IMR-90 (cell line): ENCODE data around the gene MGAT5. TPM values are rescaled to one million over a fixed set of nuclear protein-coding genes. Genes with fewer than 3 reads are reported as not detected.

Experiments used
- ATAC-seq: fragments of 200-7000 bp; cut with Tn5 transposase; 2 replicates; pipeline ENCODE4 v1.9.1; 2020; ENCODE audit warnings: low read depth, mild to moderate bottlenecking, moderate library complexity
- BruUV-seq: library from RNA; stranded (reverse); fragments of 400-500 nt; replicated peaks from 2 replicates; lab custom pipeline; 2021; lab: Mats Ljungman, UMichigan
- CTCF ChIA-PET: fragments of 300-600 bp; formaldehyde crosslinking; extraction: SDS; loops from one replicate; lab custom pipeline; 2021; ENCODE audit warnings: antibody characterized with exemption; lab: Yijun Ruan, JAX
- POLR2A ChIA-PET: fragments of 300-600 bp; sonication (Branson Sonifier 250); formaldehyde crosslinking; loops from one replicate; lab custom pipeline; 2022; ENCODE audit warnings: antibody characterized with exemption; ENCODE audit not compliant: unreplicated experiment; lab: Charles Lee
- DNase-seq: peaks from one replicate; pipeline ENCODE4 v3.0.0; 2013
- H2AFZ ChIP-seq: replicated peaks from 2 replicates; pipeline ENCODE3; 2013; ENCODE audit warnings: low read length, mild to moderate bottlenecking; ENCODE audit not compliant: poor library complexity
- H2AK5ac ChIP-seq: 2 replicates; pipeline ENCODE4 v1.6.1; 2013; ENCODE audit warnings: low read depth, low read length, inconsistent platforms
- H2AK9ac ChIP-seq: replicated peaks from 2 replicates; pipeline ENCODE3; 2013; ENCODE audit warnings: mild to moderate bottlenecking, low read depth, low read length, moderate library complexity; ENCODE audit not compliant: poor library complexity
- H2BK120ac ChIP-seq: 2 replicates; pipeline ENCODE4 v1.6.1; 2013; ENCODE audit warnings: low read depth, low read length, inconsistent platforms
- H2BK15ac ChIP-seq: 3 replicates; pipeline ENCODE4 v1.6.1; 2013; ENCODE audit warnings: low read depth, low read length, inconsistent platforms
- H2BK20ac ChIP-seq: 2 replicates; pipeline ENCODE4 v1.6.1; 2013; ENCODE audit warnings: low read depth, mild to moderate bottlenecking, inconsistent platforms, low read length, moderate library complexity
- H2BK5ac ChIP-seq: 2 replicates; pipeline ENCODE4 v1.6.1; 2013; ENCODE audit warnings: mild to moderate bottlenecking, low read depth, low read length, inconsistent platforms; ENCODE audit not compliant: poor library complexity, severe bottlenecking
- H3K14ac ChIP-seq: replicated peaks from 2 replicates; pipeline ENCODE4 v1.6.1; 2013; ENCODE audit warnings: low read depth, low read length, inconsistent platforms
- H3K18ac ChIP-seq: 2 replicates; pipeline ENCODE4 v1.6.1; 2013; ENCODE audit warnings: low read depth, low read length, control low read depth
- H3K23ac ChIP-seq: 2 replicates; pipeline ENCODE4 v1.6.1; 2013; ENCODE audit warnings: low read depth, low read length, inconsistent platforms
- H3K27ac ChIP-seq: 2 replicates; pipeline ENCODE4 v1.5.1; 2013; ENCODE audit warnings: mild to moderate bottlenecking, control low read depth, low read length; ENCODE audit not compliant: insufficient read depth
- H3K27me3 ChIP-seq: 2 replicates; pipeline ENCODE4 v1.6.1; 2013; ENCODE audit warnings: low read length; ENCODE audit not compliant: control insufficient read depth, insufficient read depth
- H3K36me3 ChIP-seq: 2 replicates; pipeline ENCODE4 v1.6.1; 2013; ENCODE audit warnings: low read length, mixed read lengths; ENCODE audit not compliant: control insufficient read depth, insufficient read depth
- H3K4ac ChIP-seq: 2 replicates; pipeline ENCODE4 v1.6.1; 2013; ENCODE audit warnings: low read depth, low read length, inconsistent platforms
- H3K4me1 ChIP-seq: 2 replicates; pipeline ENCODE4 v1.6.1; 2013; ENCODE audit warnings: low read length, mixed read lengths; ENCODE audit not compliant: control insufficient read depth, insufficient read depth
- H3K4me2 ChIP-seq: 2 replicates; pipeline ENCODE4 v1.6.1; 2013; ENCODE audit warnings: low read depth, mild to moderate bottlenecking, control low read depth, low read length, moderate library complexity
- H3K4me3 ChIP-seq: 2 replicates; pipeline ENCODE4 v1.5.1; 2013; ENCODE audit warnings: low read depth, mild to moderate bottlenecking, control low read depth, low read length, moderate library complexity; ENCODE audit not compliant: insufficient read depth
- H3K56ac ChIP-seq: 2 replicates; pipeline ENCODE4 v1.6.1; 2013; ENCODE audit warnings: low read length, inconsistent platforms; ENCODE audit not compliant: insufficient read depth; ENCODE audit errors: extremely low read depth
- H3K79me1 ChIP-seq, 2 experiments: 2 replicates each; pipeline ENCODE4 v1.6.1; 2013; ENCODE audit warnings: low read length in 2 of 2, inconsistent platforms in 1 of 2, low read depth in 1 of 2
- H3K9ac ChIP-seq: 2 replicates; pipeline ENCODE4 v1.6.1; 2013; ENCODE audit warnings: low read depth, low read length, control low read depth
- H3K9me1 ChIP-seq: 2 replicates; pipeline ENCODE4 v1.6.1; 2013; ENCODE audit warnings: low read length, inconsistent platforms; ENCODE audit not compliant: insufficient read depth
- H3K9me3 ChIP-seq: 2 replicates; pipeline ENCODE4 v1.6.1; 2013; ENCODE audit warnings: low read length; ENCODE audit not compliant: control insufficient read depth, insufficient read depth
- H4K20me1 ChIP-seq: 2 replicates; pipeline ENCODE4 v1.6.1; 2013; ENCODE audit warnings: low read length, inconsistent platforms; ENCODE audit not compliant: insufficient read depth
- H4K5ac ChIP-seq: 2 replicates; pipeline ENCODE4 v1.6.1; 2013; ENCODE audit warnings: mild to moderate bottlenecking, low read depth, low read length, control low read depth
- H4K8ac ChIP-seq, 2 experiments: 2 replicates each; pipeline ENCODE4 v1.6.1; 2013; ENCODE audit warnings: low read depth in 2 of 2, low read length in 2 of 2, control low read depth in 1 of 2, inconsistent platforms in 1 of 2
- H4K91ac ChIP-seq: 2 replicates; pipeline ENCODE4 v1.6.1; 2013; ENCODE audit warnings: low read depth, low read length, inconsistent platforms; ENCODE audit not compliant: insufficient read depth
- BHLHE40 ChIP-seq: fragments of 150-350 bp; IDR thresholded peaks from 2 replicates; pipeline ENCODE4 v1.6.1; 2016; ENCODE audit warnings: mild to moderate bottlenecking, low read depth, low read length
- CEBPB ChIP-seq: IDR thresholded peaks from 2 replicates; pipeline ENCODE4 v1.6.1; 2012; ENCODE audit warnings: low read depth, low read length, improper control_type of control experiment
- CHD1 ChIP-seq: IDR thresholded peaks from 2 replicates; pipeline ENCODE4 v1.6.1; 2012; ENCODE audit warnings: low read depth, low read length, improper control_type of control experiment
- FOS ChIP-seq: fragments of 150-350 bp; IDR thresholded peaks from 2 replicates; pipeline ENCODE4 v1.6.1; 2016; ENCODE audit warnings: low read depth, low read length
- MXI1 ChIP-seq: IDR thresholded peaks from 2 replicates; pipeline ENCODE4 v1.6.1; 2012; ENCODE audit warnings: low read depth, mild to moderate bottlenecking, low read length, moderate library complexity, borderline replicate concordance
- RAD21 ChIP-seq: IDR thresholded peaks from 2 replicates; pipeline ENCODE4 v1.6.1; 2012; ENCODE audit warnings: low read length, improper control_type of control experiment
- RCOR1 ChIP-seq: IDR thresholded peaks from 2 replicates; pipeline ENCODE4 v1.6.1; 2012; ENCODE audit warnings: mild to moderate bottlenecking, low read length, improper control_type of control experiment; ENCODE audit not compliant: insufficient replicate concordance
- RFX5 ChIP-seq: IDR thresholded peaks from 2 replicates; pipeline ENCODE4 v1.8.0; 2012; ENCODE audit warnings: low read depth, mild to moderate bottlenecking, low read length, moderate library complexity
- SMC3 ChIP-seq: fragments of 150-350 bp; IDR thresholded peaks from 2 replicates; pipeline ENCODE4 v1.6.1; 2016; ENCODE audit warnings: low read depth, mild to moderate bottlenecking, antibody characterized with exemption, low read length, moderate library complexity
- WGBS, 2 experiments: methylation state at CpG; one replicate each; pipeline versions ENCODE4 v1.1.5 to v1.1.7; 2013; ENCODE audit warnings: missing lambda C conversion rate in 2 of 2; ENCODE audit not compliant: insufficient read length in 1 of 2; ENCODE audit errors: extremely low coverage in 2 of 2; 5-methylcytosine and 5-hydroxymethylcytosine counted together
- dilution Hi-C: fragments of 300-500 bp; cut with HindIII; formaldehyde crosslinking; loops from one replicate; pipeline ENCODE4 v1.14.3; 2018; ENCODE audit warnings: low sequenced_read_pairs; ENCODE audit not compliant: unreplicated experiment
- in situ Hi-C: fragments of 300-500 bp; cut with MboI; formaldehyde crosslinking; loops from 3 replicates; pipeline ENCODE4 v1.14.3; 2019; ENCODE audit warnings: low sequenced_read_pairs, inconsistent platforms, mixed read lengths
- intact Hi-C: fragments of 100-400 bp; cut with micrococcal nuclease; formaldehyde crosslinking; loops from 2 replicates; pipeline ENCODE4 v1.10.0; 2022
- polyA plus RNA-seq, 3 experiments: library from polyadenylated mRNA; depleted of rRNA; stranded (reverse); fragments of >200 nt; gene quantifications; 2 replicates each; pipeline ENCODE4 v1.2.3, GENCODE V29; 2012; ENCODE audit warnings: low replicate concordance in 1 of 3
- total RNA-seq: library from RNA; depleted of rRNA; stranded (reverse); fragments of >200 nt; gene quantifications from 2 replicates; pipeline ENCODE4 v1.2.3, GENCODE V29; 2012
- TF ChIP-seq, protein P1 (sequence below): fragments of 150-350 bp; IDR thresholded peaks from 2 replicates; pipeline ENCODE4 v1.6.1; 2016; ENCODE audit warnings: low read depth, mild to moderate bottlenecking, low read length, moderate library complexity, borderline replicate concordance
- TF ChIP-seq, protein P2 (sequence below): fragments of 150-350 bp; IDR thresholded peaks from 2 replicates; pipeline ENCODE4 v1.6.1; 2017; ENCODE audit warnings: mild to moderate bottlenecking, antibody characterized with exemption, low read length, low read depth
- TF ChIP-seq, protein P3 (sequence below): conservative IDR thresholded peaks from 2 replicates; pipeline ENCODE4 v1.5.1; 2012; ENCODE audit warnings: mild to moderate bottlenecking, low read depth, low read length, improper control_type of control experiment

MGAT5 gene
- total and polyA plus RNA-seq, 2 of the 4 experiments (the other 2 are of a cell fraction) = 22.9 to 59.9 TPM

DNA sequence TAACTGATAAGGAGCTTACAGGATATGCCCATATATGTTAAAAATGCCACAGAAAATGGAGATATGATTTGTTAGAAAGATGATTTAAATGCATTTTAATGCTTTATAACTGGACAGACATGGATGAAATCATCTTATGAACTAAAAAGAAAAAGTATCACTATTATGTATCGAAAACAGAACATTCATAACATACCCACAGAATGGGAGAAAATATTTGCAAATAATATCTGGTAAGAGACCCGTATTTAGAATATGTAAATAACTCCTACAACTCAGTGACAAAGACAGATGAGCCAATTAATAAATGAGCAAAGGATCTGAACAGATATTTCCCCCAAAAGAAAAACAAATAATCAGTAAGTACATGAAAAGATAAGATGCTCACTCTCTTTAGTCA, 24.3 kb upstream of the MGAT5 start:
- Histone ChIP-seq H2BK15ac (no peak overlapping the region), H3K18ac (no peak overlapping the region), H3K36me3 (no peaks in the 10 kb centered on the region), H3K9me1 (peaks cover 16% of the 10 kb centered on the region), H3K23ac (no peak overlapping the region), H2BK120ac (no peak overlapping the region), H4K91ac (no peak overlapping the region; the same call in 1 of the 2 replicates), H3K4me2 (no peak overlapping the region), H3K9ac (no peak overlapping the region), H2AFZ (no peak overlapping the region), H3K27me3 (no peaks in the 10 kb centered on the region), H2BK5ac (peak overlapping the region; percentile 6), H3K4me3 (no peak overlapping the region), H3K14ac (no peak overlapping the region), H2BK20ac (no peak overlapping the region), H4K5ac (no peak overlapping the region), H4K8ac (no peak overlapping the region), H4K20me1 (peaks cover 9% of the 10 kb centered on the region; the same call in 1 of the 2 replicates), H3K56ac (no peak overlapping the region), H3K27ac (no peak overlapping the region), H3K79me1 (peaks cover 30 to 74% of the 10 kb centered on the region in 2 experiments), H2AK5ac (no peak overlapping the region), H3K4ac (no peak overlapping the region), H3K4me1 (peaks cover 20% of the 10 kb centered on the region), H3K9me3 (peaks cover 6% of the 10 kb centered on the region), H2AK9ac (no peak overlapping the region)
- POLR2A ChIA-PET = no interaction called here
- in situ Hi-C loops = loop anchor here (25.0 kb wide), 1 partner anchor 342 kb away; no protein-coding TSS in a partner anchor
- BruUV-seq = no TSS peak
- CTCF ChIA-PET = interaction anchor here (1.3 kb wide), 1 partner anchor 10 kb away, joined by 4 read pairs; no protein-coding TSS in a partner anchor
- ATAC-seq = no peak
- DNase-seq = no peak
- dilution Hi-C loops = no loop called here
- no CpG with 5 or more reads among the region's 2 CpGs for WGBS, 2 experiments
- TF ChIP-seq BHLHE40 (no peak), RAD21 (no peak), SMC3 (no peak), RCOR1 (no peak), FOS (no peak), RFX5 (no peak), MXI1 (no peak), CEBPB (no peak), CHD1 (no peak)
- TF ChIP-seq, protein P1, sequence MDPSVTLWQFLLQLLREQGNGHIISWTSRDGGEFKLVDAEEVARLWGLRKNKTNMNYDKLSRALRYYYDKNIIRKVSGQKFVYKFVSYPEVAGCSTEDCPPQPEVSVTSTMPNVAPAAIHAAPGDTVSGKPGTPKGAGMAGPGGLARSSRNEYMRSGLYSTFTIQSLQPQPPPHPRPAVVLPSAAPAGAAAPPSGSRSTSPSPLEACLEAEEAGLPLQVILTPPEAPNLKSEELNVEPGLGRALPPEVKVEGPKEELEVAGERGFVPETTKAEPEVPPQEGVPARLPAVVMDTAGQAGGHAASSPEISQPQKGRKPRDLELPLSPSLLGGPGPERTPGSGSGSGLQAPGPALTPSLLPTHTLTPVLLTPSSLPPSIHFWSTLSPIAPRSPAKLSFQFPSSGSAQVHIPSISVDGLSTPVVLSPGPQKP = no peak
- TF ChIP-seq, protein P2, sequence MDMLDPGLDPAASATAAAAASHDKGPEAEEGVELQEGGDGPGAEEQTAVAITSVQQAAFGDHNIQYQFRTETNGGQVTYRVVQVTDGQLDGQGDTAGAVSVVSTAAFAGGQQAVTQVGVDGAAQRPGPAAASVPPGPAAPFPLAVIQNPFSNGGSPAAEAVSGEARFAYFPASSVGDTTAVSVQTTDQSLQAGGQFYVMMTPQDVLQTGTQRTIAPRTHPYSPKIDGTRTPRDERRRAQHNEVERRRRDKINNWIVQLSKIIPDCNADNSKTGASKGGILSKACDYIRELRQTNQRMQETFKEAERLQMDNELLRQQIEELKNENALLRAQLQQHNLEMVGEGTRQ = no peak
- TF ChIP-seq, protein P3, sequence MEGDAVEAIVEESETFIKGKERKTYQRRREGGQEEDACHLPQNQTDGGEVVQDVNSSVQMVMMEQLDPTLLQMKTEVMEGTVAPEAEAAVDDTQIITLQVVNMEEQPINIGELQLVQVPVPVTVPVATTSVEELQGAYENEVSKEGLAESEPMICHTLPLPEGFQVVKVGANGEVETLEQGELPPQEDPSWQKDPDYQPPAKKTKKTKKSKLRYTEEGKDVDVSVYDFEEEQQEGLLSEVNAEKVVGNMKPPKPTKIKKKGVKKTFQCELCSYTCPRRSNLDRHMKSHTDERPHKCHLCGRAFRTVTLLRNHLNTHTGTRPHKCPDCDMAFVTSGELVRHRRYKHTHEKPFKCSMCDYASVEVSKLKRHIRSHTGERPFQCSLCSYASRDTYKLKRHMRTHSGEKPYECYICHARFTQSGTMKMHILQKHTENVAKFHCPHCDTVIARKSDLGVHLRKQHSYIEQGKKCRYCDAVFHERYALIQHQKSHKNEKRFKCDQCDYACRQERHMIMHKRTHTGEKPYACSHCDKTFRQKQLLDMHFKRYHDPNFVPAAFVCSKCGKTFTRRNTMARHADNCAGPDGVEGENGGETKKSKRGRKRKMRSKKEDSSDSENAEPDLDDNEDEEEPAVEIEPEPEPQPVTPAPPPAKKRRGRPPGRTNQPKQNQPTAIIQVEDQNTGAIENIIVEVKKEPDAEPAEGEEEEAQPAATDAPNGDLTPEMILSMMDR = no peak
- intact Hi-C loops = no loop called here
